Endothelial cell (in vitro differentiated cells): ENCODE data around the gene CLEC4G. TPM values are rescaled to one million over a fixed set of nuclear protein-coding genes. Genes with fewer than 3 reads are reported as not detected.

Source experiments
- DNase-seq: peaks from one replicate; pipeline ENCODE4 v3.0.0; 2021; ENCODE audit warnings: low spot score
- H3K27ac Mint-ChIP-seq: one replicate; pipeline ENCODE4 v1.8.0; 2021; ENCODE audit warnings: mixed read lengths, inconsistent platforms; ENCODE audit not compliant: unreplicated experiment
- H3K27me3 Mint-ChIP-seq: one replicate; pipeline ENCODE4 v1.8.0; 2021; ENCODE audit warnings: mild to moderate bottlenecking, moderate library complexity, mixed read lengths, inconsistent platforms; ENCODE audit not compliant: unreplicated experiment
- H3K36me3 Mint-ChIP-seq: one replicate; pipeline ENCODE4 v1.8.0; 2021; ENCODE audit warnings: mild to moderate bottlenecking, low read depth, mixed read lengths, inconsistent platforms; ENCODE audit not compliant: unreplicated experiment
- H3K4me1 Mint-ChIP-seq: one replicate; pipeline ENCODE4 v1.8.0; 2021; ENCODE audit warnings: mild to moderate bottlenecking, mixed read lengths, inconsistent platforms; ENCODE audit not compliant: unreplicated experiment
- H3K4me3 Mint-ChIP-seq: one replicate; pipeline ENCODE4 v1.8.0; 2021; ENCODE audit warnings: mild to moderate bottlenecking, mixed read lengths, inconsistent platforms; ENCODE audit not compliant: unreplicated experiment
- H3K9me3 Mint-ChIP-seq: one replicate; pipeline ENCODE4 v1.8.0; 2021; ENCODE audit warnings: mixed read lengths, inconsistent platforms; ENCODE audit not compliant: unreplicated experiment
- CTCF ChIP-seq: fragments of 200-600 bp; sonication (generic); IDR thresholded peaks from one replicate; pipeline ENCODE4 v1.5.0; 2021; ENCODE audit warnings: antibody characterized with exemption; ENCODE audit not compliant: unreplicated experiment
- total RNA-seq: library from RNA; stranded (reverse); fragmentation: NEBNext Ultra II Directional; extraction: Animal tissue kit (Norgen Biotek cat#: 25700); gene quantifications from one replicate; pipeline ENCODE4 v1.2.1, GENCODE V29; 2021; ENCODE audit not compliant: unreplicated experiment

CLEC4G gene
- total RNA-seq, 1 donor from 2014 or later: not detected

- no peak overlapping the region for H3K4me3 Mint-ChIP-seq
- H3K4me1 Mint-ChIP-seq: no peaks in the 10 kb centered on the region
- DNase-seq: no peak
- H3K9me3 Mint-ChIP-seq: no peaks in the 10 kb centered on the region
- H3K27me3 Mint-ChIP-seq: peaks cover 3% of the 10 kb centered on the region
- TF ChIP-seq CTCF: no peak
- no peak overlapping the region for H3K27ac Mint-ChIP-seq
- no peaks in the 10 kb centered on the region for H3K36me3 Mint-ChIP-seq
Observed at GRCh38 chr19:7738023-7738422, 6.1 kb upstream of the CLEC4G start.

- DNase-seq: no peak
- Mint-ChIP-seq H3K27ac (no peak overlapping the region), H3K9me3 (no peaks in the 10 kb centered on the region), H3K27me3 (peaks cover 3% of the 10 kb centered on the region), H3K4me1 (no peaks in the 10 kb centered on the region), H3K4me3 (no peak overlapping the region), H3K36me3 (no peaks in the 10 kb centered on the region)
- no peak for TF ChIP-seq CTCF
Observed at GRCh38 chr19:7737215-7737614, 5.3 kb upstream of the CLEC4G start.

GRCh38 chr19:7736148-7736547, 4.2 kb upstream of the CLEC4G start:
- Mint-ChIP-seq H3K4me3 (no peak overlapping the region), H3K4me1 (no peaks in the 10 kb centered on the region), H3K27ac (no peak overlapping the region), H3K9me3 (no peaks in the 10 kb centered on the region), H3K36me3 (no peaks in the 10 kb centered on the region), H3K27me3 (peaks cover 8% of the 10 kb centered on the region)
- DNase-seq: no peak
- no peak for TF ChIP-seq CTCF

GRCh38 chr19:7734220-7735203, 2.6 kb upstream of the CLEC4G start:
- no peaks in the 10 kb centered on the region for H3K36me3 Mint-ChIP-seq
- TF ChIP-seq CTCF: no peak
- H3K27me3 Mint-ChIP-seq: peaks cover 14% of the 10 kb centered on the region
- H3K9me3 Mint-ChIP-seq: no peaks in the 10 kb centered on the region
- H3K27ac Mint-ChIP-seq: no peak overlapping the region
- no peak for DNase-seq
- H3K4me3 Mint-ChIP-seq: no peak overlapping the region
- no peaks in the 10 kb centered on the region for H3K4me1 Mint-ChIP-seq

- DNase-seq: no peak
Observed at GRCh38 chr19:7733376-7733775, 1.5 kb upstream of the CLEC4G start.

More at GRCh38 chr19:7733376-7733775, 1.5 kb upstream of the CLEC4G start:
- Mint-ChIP-seq H3K9me3 (no peaks in the 10 kb centered on the region), H3K4me1 (no peaks in the 10 kb centered on the region), H3K27ac (no peak overlapping the region), H3K27me3 (peaks cover 23% of the 10 kb centered on the region), H3K36me3 (no peaks in the 10 kb centered on the region), H3K4me3 (no peak overlapping the region)
- TF ChIP-seq CTCF: no peak
